Measurements from ENCODE around the gene NFIX.

NFIX gene

DNA sequence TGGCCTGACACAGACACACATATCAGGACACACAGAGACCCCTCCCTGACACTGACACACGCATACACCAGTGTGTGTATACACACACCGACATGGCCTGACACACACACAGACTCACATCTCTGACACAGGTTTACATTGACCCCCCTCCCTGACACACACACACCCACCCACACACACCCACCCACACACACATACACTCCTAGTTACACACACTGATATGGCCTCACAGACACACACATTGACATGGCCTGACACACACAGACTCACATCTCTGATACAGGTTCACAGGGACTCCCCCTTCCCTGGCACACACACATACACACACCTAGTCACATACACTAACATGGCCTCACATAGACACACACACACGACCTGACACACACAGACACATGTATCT is 4.4 kb upstream of the NFIX start:
- DNase-seq = no peak

DNA sequence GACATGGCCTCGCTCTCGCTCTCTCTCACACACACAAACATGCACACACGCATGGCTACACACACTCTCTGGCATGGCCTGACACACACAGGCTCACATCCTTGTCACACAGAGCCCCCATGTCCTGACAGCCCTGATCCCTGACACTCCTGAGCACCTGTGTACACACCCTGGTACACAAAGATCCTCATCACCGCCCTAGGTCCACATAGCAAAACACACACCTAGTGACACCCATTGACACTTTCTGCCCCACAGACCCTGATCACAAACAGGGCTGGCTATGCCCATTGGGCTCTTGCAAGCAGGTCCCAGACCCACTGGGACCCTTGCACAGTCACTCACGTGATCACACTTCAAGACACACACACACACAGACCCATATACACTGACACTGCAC is 4.0 kb upstream of the NFIX start:
- DNase-seq = no peak

DNA sequence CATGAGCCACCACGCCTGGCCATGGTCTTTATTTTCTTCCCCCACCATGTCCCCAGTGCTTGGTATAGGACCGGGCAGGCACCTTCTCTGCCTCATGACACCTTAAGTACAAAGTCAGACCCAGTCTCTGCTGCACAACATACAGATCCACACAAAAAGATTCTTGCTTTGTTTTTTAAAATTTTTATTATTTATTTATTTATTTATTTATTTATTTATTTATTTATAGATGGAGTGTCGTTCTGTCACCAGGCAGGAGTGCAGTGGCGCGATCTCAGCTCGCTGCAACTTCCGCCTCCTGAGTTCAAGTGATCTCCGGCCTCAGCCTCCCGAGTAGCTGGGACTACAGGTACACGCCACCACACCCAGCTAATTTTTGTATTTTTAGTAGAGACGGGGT is 2.5 kb upstream of the NFIX start:
- DNase-seq = no peak

DNA sequence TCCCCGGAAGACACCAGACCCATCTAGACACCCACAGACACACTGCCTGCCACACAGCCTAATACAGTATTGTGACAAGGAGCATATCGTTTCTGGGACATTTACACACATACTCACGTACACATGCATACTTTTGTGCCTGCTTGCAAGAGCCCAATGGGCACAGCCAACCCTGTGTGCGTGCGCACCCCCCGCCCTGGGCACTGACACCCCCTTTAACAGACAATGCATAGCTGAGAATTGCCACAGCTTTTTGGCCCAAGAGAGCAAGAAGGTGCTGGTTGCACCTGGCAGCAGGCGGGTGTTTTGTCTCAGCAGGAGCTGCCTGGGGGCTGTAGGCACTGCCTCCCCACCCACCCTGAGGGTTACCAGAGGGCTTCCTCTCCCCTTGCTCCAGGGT is 1.7 kb upstream of the NFIX start:
- DNase-seq = no peak

DNA sequence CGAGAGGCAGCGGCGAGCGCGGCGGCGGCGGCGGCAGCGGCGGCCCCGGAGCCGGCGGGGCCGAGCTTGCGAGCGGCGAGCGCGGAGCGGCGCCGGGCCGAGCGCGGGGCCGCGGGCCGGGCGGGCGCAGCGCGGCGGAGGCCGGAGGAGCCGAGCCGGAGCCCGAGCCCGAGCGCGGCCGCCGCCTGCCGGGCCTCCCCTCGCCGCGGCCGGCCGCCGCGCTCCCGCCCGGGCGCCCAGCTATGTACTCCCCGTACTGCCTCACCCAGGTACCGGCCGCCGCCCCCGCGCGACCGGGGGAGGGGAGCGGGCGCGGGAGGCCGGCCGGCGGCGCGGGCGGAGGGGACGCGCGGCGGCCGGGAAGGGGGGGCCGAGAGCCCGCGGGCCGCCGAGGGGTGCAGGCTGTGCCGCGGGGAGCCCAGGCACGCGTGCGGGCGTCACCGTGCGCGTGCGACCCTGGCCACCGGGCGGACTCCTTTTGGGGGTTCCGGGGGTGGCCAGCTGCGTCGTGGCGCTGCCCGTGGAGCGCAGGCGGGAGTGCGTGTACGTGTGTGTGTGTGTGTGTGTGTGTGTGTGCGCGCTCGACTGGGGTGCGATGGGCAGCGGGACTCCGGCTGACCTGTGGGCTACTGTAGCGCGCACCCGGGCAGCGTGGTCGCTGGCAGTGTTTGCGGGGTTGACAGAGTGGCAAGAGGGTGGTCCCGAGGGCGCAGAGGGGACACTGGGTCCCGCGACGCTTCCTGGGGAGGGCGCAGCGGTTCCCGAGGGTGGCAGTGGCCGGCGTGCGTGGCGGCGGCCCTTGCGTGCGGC is 526 bp downstream of the NFIX start:
- no peak for DNase-seq

DNA sequence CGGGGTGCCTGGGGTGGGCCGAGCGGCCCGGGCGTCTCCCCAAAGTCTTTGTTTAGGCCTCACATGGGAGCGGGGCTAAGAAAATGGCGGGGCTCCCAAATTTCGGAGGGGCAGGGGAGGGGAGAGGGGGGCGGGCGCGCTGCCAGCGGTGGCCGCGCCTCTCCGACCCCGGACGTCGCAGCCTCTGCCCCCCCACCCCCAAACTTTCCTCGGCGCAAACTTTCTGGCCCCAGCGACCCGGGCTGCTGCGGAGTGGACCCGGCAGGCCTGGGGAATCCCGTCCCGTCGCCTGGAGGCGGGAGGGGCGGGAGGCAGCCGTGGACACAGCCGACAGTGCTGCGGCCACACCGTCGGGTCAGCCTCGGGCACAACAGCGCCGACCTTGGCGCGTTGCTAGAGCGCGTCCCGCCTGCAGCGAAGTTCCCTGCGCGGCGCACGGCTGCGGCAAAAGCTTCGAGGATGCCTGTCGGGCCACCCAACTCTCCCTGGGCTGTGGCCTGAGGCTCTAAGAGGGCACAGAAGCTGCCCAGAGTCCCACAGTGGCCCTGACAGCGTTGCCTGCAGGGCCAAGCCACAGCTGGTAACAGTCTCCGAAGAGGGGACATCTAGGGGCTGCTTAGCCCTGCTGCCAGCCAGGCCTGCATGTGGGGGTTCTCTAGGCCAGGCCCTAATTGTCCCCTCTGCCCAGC is 1.3 kb downstream of the NFIX start:
- no peak for DNase-seq

DNA sequence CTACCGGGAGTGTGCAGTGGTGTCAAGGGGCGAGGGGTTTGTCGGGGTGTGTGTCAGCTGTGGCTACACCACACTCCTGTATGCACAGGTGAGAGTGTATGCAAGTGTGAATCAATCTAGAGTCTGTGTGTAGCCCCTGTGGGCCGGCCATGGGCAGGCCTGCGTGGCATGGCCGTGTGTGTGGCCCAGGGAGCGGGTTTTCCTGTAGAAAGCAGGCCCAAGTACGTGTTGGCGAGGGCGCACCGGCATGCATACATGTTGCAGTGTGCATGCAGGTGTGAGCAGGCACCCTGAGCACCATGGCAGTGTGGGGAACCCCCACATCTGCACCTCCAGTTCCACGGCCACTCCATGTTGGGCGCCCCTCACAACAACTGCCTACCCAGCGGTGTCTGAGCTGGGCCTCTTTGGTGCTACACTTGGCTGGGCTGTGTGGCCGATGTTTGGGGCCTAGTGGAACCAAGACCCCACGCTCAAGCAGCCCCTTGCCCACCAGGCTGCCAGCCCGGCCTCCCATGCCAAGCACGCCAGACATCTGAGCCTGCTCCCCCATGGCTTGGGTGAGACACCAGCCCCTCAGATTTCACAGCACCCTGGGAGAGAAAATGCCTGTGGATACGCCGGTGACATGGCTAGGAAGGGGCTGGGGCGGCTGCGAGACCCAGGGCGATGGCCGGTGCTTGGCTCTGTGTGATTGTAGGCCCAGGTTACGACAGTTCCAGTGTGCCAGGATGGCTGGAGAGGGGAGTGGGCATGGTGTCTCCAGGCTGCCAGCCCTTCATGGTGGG is 2.1 kb downstream of the NFIX start:
- DNase-seq = no peak

DNA sequence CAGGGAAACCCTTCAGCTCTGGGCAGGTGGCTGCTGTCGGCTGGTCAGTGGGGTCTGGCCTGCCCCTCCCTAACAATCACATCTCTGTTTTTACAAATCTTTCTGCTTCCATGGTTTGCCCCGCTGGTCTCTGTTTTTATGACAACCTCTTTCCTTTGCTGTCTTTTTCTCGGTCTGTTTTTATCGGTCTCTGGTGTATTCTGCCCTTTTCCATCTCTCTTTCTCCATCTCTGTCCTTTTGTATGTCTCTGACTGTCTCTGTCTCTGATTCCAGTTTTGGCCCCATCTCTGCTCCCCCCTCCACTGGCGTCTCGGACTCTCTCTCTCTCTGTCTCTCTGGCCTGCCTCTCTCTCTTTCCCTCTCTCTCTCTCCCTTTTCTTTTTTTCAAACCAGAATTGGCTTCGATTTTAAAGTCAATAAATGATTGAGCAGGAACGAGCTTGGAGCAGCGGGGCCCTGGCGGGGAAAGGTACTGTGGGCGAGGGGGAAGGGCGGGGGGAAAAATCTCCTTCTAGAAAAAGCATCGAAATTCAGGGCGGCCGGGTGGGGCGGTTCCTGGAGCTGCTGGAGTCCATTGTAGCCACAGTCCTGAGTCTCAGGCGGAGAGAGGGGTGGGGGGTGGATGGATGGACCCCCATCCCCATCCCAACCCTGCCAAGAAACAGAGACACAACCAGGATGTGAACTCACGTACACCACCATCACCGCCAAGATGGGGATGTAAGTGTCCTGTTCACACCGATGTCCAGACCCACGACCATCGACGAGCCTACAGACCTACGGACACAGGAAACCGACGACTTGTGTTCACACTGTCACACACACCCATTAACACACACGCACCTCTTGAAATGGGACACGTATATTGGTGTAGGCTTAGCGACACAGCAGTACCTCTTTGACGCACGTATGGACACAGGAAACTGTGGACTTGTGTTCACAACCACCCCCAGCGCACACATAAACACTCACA is 3.0 kb downstream of the NFIX start:
- DNase-seq = no peak

DNA sequence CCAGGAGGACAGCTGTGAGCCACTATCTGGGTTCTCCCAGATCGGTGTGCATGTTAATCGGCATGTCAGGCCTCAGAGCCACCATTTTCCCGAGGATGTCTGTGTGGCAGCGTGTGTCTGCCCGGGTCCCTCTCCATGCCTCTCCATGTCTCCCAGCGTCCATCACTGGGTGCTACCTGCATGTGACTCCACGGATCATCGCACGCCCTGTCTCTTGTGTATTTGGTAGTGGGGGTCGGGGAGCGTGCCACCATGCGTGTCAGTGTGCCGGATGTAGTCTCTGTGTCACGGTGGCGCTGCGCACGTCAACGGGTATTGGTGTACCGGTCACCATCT is 5.9 kb downstream of the NFIX start:
- DNase-seq = no peak

DNA sequence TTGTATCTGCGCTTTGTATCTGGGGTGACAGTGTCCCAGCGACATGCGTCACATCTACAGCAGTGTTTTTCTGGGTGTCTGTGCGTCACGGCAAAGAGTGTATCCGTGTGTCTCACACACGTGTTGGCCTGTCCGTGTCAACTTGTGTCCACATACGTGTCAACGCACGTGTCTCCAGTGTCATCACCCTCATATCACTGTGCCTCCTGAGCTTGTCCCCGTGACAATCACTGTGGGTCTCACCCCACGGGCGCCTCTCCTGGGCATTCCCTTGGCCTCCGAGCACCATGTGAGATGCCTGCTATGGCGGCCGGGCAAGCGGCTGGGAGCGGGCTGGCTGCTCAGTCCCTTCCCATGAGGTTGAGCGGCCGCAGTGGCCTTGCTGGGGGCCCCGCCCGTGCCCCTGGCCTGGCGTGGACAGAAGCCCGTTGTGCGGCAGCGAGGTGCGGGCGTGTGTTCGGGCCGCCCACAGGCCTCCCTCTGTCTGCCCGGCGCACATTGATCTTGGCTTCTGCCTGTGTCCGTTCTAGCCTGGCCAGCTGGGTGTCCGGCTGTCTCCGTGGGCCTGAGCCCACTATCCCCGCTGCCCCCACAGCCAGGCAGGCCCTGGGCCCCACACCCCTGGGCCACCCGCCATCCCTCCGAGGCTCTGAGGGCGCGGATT is 6.4 kb downstream of the NFIX start:
- DNase-seq = no peak

DNA sequence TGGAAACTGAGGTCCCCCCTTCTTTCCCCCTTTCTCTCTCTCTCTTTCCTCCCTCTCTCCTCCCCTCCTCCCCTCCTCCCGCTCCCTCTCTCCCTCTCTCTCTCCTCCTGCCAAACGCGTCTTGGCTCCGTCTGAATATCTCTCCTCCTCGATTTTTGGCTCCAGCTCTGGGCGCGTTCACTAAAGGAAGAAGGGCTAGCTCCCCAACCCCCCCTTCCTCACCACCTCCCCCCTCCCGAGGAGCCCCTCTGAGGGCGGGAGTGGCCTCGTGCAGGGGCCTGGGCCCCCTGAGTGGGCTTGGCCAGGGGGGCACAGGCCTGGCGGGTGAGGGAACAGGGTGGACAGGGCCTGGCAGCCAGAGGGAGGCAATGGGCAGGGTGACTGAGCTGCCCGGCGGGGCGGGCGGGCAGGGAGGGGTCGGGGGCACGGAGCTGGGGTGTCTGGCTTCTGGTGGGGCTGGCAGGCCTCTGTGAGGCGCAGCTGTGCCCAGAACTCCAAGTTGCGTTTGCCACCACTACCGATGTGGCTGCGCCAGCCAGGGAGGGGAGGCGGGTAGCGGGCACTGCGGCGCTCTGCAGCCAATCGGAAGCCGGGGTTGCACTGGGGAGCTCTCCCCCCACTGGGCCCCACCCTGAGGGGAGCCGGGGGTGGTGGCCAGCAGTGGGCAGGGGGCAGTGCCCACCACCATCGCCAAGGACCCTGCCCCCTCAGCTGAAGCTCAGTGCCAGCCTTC is 7.1 kb downstream of the NFIX start:
- DNase-seq = no peak

DNA sequence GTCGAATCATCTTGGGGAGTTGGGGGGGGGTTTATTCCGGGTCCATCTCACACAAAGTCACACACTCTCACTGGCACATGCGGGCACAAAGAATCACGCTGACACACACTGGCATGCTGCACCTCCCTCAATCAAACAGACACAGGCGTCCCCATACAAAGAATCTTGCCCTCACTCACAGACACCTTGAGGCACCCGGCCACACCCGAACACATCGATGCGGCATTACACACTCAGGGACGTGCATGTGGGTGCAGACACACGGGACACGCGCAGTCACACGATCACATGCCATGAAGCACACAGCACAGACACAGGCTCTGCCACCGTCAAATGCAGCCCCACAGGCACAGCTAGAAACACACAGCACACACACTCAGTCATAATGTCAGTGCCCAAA is 7.8 kb downstream of the NFIX start:
- no peak for DNase-seq

DNA sequence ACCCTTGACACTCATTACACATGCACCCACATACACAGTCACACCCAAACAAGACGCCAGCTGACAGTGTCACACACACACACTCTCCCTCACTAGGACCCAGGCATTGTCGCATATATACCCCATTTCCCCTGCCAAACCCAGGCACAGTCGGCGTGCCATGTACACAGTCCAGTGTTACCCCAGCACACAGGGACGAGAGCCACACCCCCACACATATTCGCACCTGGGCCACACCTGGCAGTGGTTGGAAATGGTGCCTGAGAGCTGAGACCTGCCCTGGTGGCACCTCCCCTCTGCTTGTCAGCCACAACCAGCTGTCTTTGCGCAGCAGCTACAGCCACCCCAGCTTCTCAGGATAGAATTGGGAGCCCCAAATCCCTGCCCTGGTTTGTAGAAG is 9.0 kb downstream of the NFIX start:
- DNase-seq = no peak

DNA sequence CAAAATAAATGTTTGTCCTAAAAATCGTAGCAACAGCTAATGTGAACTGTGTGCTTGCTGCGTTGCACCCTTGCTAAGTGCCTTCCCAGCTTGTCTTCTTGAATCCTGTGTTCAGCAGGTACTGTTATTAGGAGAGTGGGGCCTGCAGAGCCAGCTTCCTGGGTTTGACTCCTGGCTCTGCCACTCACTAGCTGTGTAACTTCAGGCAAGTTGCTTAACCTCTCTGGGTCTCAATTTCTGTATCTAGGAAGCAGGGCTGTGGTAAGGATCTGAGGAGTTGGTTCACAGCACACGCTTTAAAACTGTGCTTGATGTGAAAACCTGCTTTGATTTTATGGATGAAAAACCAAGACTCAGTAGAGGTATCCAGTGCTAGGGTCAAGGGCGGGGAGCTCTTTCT is 10.0 kb downstream of the NFIX start:
- no peak for DNase-seq

DNA sequence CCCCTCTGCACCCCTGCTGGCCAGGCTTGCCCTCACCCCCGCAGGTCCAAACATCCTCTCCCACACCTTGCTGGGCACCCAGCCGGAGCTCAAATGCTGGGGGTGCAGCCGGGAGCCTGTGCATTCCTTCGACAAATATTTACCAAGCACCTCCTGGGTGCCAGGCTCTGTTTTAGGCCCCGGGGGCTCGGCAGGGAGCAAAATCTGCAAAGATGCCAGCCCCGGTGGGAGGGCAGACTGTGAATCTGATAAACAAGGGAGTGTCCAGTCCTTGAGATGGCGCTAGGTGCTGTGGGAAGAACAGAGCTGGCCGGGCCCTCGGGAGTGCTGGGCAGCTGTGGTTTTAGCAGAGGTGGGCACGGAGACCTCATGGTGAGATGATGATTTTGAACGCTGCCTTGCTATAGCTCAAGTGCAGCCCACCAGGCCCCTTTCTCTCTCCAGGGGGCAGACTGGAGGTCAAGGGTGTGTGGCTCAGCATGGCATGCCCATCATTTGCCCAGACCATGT is 10.6 kb downstream of the NFIX start:
- DNase-seq = no peak

DNA sequence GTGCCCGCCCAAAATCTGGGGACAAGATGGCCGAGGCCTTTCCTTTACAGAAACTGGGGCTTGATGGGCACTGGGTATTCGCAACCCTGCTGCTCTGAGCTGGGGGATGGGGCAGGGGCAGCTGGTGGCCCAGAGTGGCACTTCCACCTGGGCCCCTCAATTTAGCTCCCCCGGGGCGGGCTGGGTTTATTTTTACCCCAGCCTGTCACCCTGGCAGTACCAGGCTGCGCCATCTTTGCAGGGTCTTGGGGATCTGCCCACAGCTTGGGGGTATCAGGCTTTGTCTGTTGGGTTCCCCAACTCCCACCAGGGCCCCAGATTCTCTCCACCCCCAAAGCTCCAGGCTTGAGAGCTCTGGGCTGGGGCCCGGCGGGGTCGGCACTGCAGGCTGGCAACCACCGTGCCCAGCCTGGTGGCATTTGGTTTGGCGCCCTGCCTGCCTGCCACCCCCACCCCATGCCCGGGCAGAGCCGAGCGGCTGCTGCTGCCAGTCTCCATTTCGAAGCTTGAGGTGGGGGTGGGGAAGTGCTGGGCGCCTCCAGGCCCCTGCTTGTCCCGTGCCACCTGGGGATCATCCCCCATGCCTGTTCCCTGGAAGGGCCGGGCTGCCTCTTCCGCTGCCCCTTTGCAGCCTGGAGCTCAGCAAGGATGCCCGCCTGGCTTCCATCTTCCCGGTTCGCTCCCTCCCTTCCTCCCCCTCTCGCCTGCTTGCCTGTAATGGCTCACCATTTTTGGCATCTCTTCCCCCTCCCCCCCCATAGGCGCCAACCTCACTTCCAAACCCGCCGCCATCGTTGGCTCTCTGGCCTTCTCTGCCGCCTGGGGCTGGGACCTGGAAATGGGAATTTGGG is 11.4 kb downstream of the NFIX start:
- no peak for DNase-seq

DNA sequence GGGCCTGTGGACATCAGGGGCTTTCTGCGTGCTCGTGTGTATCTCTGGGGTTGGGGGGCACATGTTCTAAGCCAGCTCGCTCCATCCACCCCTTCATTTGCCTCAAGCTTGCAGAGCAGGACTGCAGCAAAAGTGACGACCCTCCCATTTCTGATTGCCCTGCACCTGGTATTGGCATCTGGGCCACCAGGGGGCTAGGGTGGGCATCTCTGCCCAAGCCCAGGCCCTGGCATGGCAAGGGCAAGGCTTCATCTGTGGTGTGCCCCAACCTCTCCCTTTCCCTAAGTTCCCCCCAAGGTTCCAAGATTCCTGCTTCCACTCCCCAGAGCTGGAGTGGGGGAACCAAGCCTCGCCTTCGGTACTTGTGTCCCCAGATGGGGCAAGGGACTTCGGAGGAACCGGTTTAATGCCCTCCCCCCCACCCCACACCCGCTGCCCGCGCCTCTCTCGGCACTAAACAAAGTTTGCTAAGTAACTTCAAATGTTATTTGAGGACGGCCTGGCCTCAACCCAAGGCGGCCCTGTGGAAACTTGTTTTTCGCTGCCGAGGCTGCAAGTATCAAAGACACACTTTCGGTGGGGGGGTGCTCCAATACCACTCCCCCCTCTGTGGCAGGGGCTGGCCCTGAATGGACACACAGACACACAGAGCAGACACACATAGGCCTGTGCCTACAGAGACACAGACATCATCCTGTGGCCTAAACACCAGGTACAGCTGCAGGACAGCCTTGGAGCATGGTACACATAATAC is 12.2 kb downstream of the NFIX start:
- DNase-seq = no peak

DNA sequence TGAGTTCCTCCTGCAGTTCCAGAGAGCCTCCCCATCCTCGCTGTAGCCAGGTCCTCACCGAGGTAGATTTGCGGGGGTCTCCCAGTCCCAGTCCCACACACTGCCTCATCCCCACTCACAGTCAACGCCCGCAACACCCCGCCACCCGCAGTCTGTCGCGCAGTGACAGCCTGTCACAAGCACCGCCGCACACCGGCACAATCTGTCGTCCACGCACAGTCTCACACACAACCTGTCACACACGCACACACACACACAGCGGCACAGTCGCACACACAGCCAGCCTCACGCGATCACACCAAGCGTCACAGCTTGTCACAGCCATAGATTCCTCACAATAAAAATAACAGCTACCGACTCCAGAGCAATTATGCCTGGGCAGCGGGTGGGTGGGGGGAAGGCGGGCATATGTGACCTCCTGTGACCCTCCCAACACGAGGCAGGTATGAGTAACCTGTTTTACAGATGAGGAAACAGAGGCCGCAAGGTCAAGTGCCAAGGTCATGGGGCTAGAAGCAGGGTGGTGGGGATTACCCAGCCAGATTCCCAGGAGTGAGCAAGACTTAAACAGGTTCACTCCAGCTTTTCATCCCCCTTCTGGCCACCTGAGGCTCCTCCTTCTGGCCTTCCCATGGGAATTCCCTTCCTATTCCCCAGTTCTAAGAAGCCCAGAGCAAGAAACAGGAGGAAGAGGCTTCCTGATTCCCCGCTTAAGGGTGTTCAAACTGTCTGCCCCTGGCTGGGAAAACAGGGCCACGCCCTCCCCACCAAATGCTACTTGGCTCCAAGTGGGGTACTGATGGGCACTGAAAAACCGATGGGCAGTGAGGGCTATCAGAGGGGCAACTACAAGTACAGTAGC is 13.9 kb downstream of the NFIX start:
- no peak for DNase-seq

Data from SW 1271 (cell line).